Neural cell (in vitro differentiated cells): ENCODE results near the gene NCOA3.

Source experiments
- CTCF ChIP-seq: fragments of 450-650 bp; IDR thresholded peaks from 2 replicates; pipeline ENCODE4 v1.5.1; 2014; ENCODE audit warnings: antibody characterized with exemption, mild to moderate bottlenecking, moderate library complexity; ENCODE audit not compliant: poor library complexity, severe bottlenecking
- EP300 ChIP-seq: fragments of 450-650 bp; conservative IDR thresholded peaks from 2 replicates; pipeline ENCODE4 v1.6.1; 2014; ENCODE audit warnings: antibody characterized with exemption, mild to moderate bottlenecking, moderate library complexity; ENCODE audit not compliant: poor library complexity, severe bottlenecking
- EZH2 ChIP-seq: fragments of 200-600, 300-800 bp; shearing (Covaris generic), sonication (generic); IDR thresholded peaks from 2 replicates; pipeline ENCODE4 v1.6.1; 2014; ENCODE audit warnings: antibody characterized with exemption, low read length, borderline replicate concordance, mild to moderate bottlenecking; ENCODE audit not compliant: insufficient read depth, poor library complexity, severe bottlenecking
- MXI1 ChIP-seq: fragments of 450-650 bp; conservative IDR thresholded peaks from 2 replicates; pipeline ENCODE4 v1.6.1; 2014; ENCODE audit warnings: antibody characterized with exemption, mild to moderate bottlenecking; ENCODE audit not compliant: poor library complexity, severe bottlenecking
- POLR2AphosphoS5 ChIP-seq: IDR thresholded peaks from 2 replicates; pipeline ENCODE4 v1.6.1; 2012
- RAD21 ChIP-seq: fragments of 450-650 bp; conservative IDR thresholded peaks from 2 replicates; pipeline ENCODE4 v1.6.1; 2014; ENCODE audit warnings: antibody characterized with exemption, mild to moderate bottlenecking, moderate library complexity
- REST ChIP-seq: IDR thresholded peaks from 2 replicates; pipeline ENCODE4 v1.6.1; 2012; ENCODE audit warnings: borderline replicate concordance
- SMC3 ChIP-seq: fragments of 450-650 bp; conservative IDR thresholded peaks from 2 replicates; pipeline ENCODE4 v1.6.1; 2014; ENCODE audit warnings: antibody characterized with exemption, mild to moderate bottlenecking, moderate library complexity; ENCODE audit not compliant: poor library complexity
- TAF1 ChIP-seq: IDR thresholded peaks from 2 replicates; pipeline ENCODE4 v1.6.1; 2012; ENCODE audit warnings: low read depth

DNA sequence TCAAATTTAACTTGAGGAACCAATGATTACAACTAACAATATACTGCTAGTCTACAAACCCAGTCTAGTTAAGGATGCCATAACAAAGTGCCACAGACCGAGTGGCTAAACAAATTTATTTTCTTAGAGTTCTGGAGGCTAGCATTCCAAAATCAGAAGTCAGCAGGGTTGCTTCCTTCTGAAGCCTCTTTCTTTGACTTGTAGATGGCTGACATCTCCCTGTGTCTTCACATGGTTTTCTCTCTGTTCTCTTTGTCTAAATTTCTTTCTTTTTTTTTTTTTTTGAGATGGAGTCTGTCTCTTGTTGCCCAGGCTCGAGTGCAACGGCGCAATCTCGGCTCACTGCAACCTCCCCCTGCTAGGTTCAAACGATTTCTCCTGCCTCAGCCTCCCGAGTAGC is 56.1 kb downstream of the NCOA3 start:
- no peak for TF ChIP-seq CTCF
- TF ChIP-seq SMC3: no peak
- no peak for TF ChIP-seq EP300
- TF ChIP-seq TAF1: no peak
- TF ChIP-seq POLR2AphosphoS5: no peak
- no peak for TF ChIP-seq REST
- TF ChIP-seq EZH2: no peak
- TF ChIP-seq RAD21: no peak
- TF ChIP-seq MXI1: no peak
